Chondrocyte (in vitro differentiated cells): ENCODE results near the gene ACOXL. TPM values are rescaled to one million over a fixed set of nuclear protein-coding genes. Genes with fewer than 3 reads are reported as not detected.

ENCODE experiments used
- DNase-seq: peaks from one replicate; pipeline ENCODE4 v3.0.0; 2021; ENCODE audit warnings: mixed read lengths, low spot score
- H3K27ac Mint-ChIP-seq: one replicate; pipeline ENCODE4 v1.8.0; 2021; ENCODE audit warnings: mild to moderate bottlenecking, moderate library complexity, mixed read lengths; ENCODE audit not compliant: unreplicated experiment
- H3K27me3 Mint-ChIP-seq: 2 replicates; pipeline ENCODE4 v1.8.0; 2021; ENCODE audit warnings: low read depth, mixed read lengths
- H3K36me3 Mint-ChIP-seq: 2 replicates; pipeline ENCODE4 v1.8.0; 2021; ENCODE audit warnings: low read depth, mixed read lengths
- H3K4me1 Mint-ChIP-seq: 2 replicates; pipeline ENCODE4 v1.8.0; 2021; ENCODE audit warnings: low read depth, mild to moderate bottlenecking, mixed read lengths
- H3K4me3 Mint-ChIP-seq: one replicate; pipeline ENCODE4 v1.8.0; 2021; ENCODE audit warnings: mild to moderate bottlenecking, moderate library complexity, mixed read lengths; ENCODE audit not compliant: unreplicated experiment
- H3K9me3 Mint-ChIP-seq: 2 replicates; pipeline ENCODE4 v1.8.0; 2021; ENCODE audit warnings: low read depth, mixed read lengths
- total RNA-seq: library from RNA; stranded (reverse); gene quantifications from 3 replicates; pipeline ENCODE4 v1.2.1, GENCODE V29; 2021
- TF ChIP-seq, protein P1 (sequence below): fragments of 200-600 bp; sonication (generic); IDR thresholded peaks from 2 replicates; pipeline ENCODE4 v1.5.0; 2021; ENCODE audit warnings: antibody characterized with exemption, mild to moderate bottlenecking, moderate library complexity

ACOXL gene
- total RNA-seq, 1 donor from 2014 or later = not detected

DNA sequence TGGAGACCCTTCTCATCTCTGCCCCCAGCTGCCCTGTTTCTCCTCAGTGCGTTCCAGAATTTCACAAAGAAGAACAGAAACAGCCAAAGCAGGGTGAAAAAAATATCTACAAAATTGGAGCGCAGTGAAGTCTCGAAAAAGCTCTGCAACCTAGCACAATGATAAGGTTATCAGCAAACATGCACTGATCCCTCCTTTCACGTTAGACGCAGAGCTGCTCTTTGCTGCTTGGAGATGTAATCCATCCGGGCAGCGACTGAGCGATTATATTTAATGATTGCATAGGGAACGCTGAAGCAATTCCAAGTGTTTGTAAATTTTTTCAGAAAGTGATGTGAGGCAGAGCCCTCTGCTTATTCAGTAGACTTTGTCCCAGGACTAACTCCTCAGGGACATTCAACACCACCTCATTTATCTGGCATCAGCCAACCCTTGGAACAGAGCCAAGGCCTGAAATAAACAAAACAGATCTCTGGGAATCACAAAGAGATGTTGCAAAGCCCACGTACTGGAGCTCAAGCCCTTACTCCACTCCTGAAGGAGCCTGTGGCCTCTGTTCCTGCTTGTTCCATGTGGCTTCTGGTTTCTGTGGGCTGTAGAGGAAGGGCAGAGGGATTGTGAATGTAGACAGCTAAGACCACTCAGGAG is 215.8 kb downstream of the ACOXL start:
- no peak for DNase-seq
- Mint-ChIP-seq H3K36me3 (no peaks in the 10 kb centered on the region), H3K4me1 (no peaks in the 10 kb centered on the region), H3K27me3 (peaks cover 29% of the 10 kb centered on the region), H3K4me3 (no peak overlapping the region), H3K27ac (no peak overlapping the region), H3K9me3 (peaks cover 16% of the 10 kb centered on the region)
- TF ChIP-seq, protein P1, sequence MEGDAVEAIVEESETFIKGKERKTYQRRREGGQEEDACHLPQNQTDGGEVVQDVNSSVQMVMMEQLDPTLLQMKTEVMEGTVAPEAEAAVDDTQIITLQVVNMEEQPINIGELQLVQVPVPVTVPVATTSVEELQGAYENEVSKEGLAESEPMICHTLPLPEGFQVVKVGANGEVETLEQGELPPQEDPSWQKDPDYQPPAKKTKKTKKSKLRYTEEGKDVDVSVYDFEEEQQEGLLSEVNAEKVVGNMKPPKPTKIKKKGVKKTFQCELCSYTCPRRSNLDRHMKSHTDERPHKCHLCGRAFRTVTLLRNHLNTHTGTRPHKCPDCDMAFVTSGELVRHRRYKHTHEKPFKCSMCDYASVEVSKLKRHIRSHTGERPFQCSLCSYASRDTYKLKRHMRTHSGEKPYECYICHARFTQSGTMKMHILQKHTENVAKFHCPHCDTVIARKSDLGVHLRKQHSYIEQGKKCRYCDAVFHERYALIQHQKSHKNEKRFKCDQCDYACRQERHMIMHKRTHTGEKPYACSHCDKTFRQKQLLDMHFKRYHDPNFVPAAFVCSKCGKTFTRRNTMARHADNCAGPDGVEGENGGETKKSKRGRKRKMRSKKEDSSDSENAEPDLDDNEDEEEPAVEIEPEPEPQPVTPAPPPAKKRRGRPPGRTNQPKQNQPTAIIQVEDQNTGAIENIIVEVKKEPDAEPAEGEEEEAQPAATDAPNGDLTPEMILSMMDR = no peak

GRCh38 chr2:110950281-110950680 is 217.9 kb downstream of the ACOXL start:
- DNase-seq = no peak
- Mint-ChIP-seq H3K27ac (no peak overlapping the region), H3K36me3 (no peaks in the 10 kb centered on the region), H3K27me3 (peaks cover 36% of the 10 kb centered on the region), H3K9me3 (peaks cover 12% of the 10 kb centered on the region), H3K4me1 (no peaks in the 10 kb centered on the region), H3K4me3 (no peak overlapping the region)
- TF ChIP-seq, protein P1 = no peak

DNA sequence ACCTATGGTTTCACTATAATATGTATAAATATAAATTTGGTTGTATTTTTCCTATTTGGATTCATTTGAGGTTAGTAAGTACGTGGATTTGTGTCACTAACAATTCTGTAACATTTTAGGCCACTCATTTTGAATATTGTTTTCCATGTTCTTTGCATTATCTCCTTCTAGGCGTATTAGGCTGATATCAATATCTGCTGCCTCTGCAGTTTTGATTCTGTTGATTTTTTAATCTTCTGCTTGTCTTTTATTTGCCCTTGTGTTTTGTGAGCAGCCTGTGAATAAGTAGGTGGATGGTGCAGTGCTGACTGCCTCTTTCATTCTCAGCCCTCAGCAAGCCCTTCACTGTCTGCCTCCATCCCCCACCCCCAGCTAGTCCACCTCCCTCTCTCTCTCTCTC is 222.7 kb downstream of the ACOXL start:
- Mint-ChIP-seq H3K27ac (no peak overlapping the region), H3K4me1 (no peaks in the 10 kb centered on the region), H3K36me3 (no peaks in the 10 kb centered on the region), H3K4me3 (no peak overlapping the region), H3K9me3 (no peaks in the 10 kb centered on the region), H3K27me3 (peaks cover 37% of the 10 kb centered on the region)
- TF ChIP-seq, protein P1 = no peak
- no peak for DNase-seq

GRCh38 chr2:110955556-110955955 is 223.2 kb downstream of the ACOXL start:
- no peaks in the 10 kb centered on the region for H3K4me1 Mint-ChIP-seq
- H3K27me3 Mint-ChIP-seq = peaks cover 35% of the 10 kb centered on the region
- no peaks in the 10 kb centered on the region for H3K36me3 Mint-ChIP-seq
- H3K9me3 Mint-ChIP-seq = no peaks in the 10 kb centered on the region
- H3K27ac Mint-ChIP-seq = no peak overlapping the region
- TF ChIP-seq, protein P1 = no peak
- no peak for DNase-seq
- no peak overlapping the region for H3K4me3 Mint-ChIP-seq

- H3K4me1 Mint-ChIP-seq = no peaks in the 10 kb centered on the region
- no peak for DNase-seq
- no peaks in the 10 kb centered on the region for H3K9me3 Mint-ChIP-seq
- TF ChIP-seq, protein P1 = no peak
- peaks cover 32% of the 10 kb centered on the region for H3K27me3 Mint-ChIP-seq
- H3K27ac Mint-ChIP-seq = no peak overlapping the region
- no peak overlapping the region for H3K4me3 Mint-ChIP-seq
- H3K36me3 Mint-ChIP-seq = no peaks in the 10 kb centered on the region
Measured at GRCh38 chr2:110957293-110957692, 224.9 kb downstream of the ACOXL start.
